ENCODE data around the gene SLC9C1.

SLC9C1 gene

GRCh38 chr3:112307557-112307956, 13.5 kb upstream of the SLC9C1 start:
- H3K9ac ChIP-seq (ENCODE audit: low read depth in 1 of 2, low read length in 2 of 2): no peak overlapping the region
- no peaks in the 10 kb centered on the region for H3K9me3 ChIP-seq (ENCODE audit: control insufficient read depth in 2 of 2, low read length in 2 of 2)
- H3K27ac ChIP-seq (ENCODE audit: low read depth in 2 of 2, low read length in 2 of 2): no peak overlapping the region
- no peaks in the 10 kb centered on the region for H3K27me3 ChIP-seq (ENCODE audit: control insufficient read depth in 2 of 2, insufficient read depth in 2 of 2, low read length in 2 of 2)
- H3K4me1 ChIP-seq (ENCODE audit: control insufficient read depth in 2 of 2, insufficient read depth in 2 of 2, low read length in 2 of 2): peaks cover 7 to 12% of the 10 kb centered on the region in 2 donors
- no peaks in the 10 kb centered on the region for H3K36me3 ChIP-seq (ENCODE audit: control insufficient read depth in 2 of 2, insufficient read depth in 2 of 2, low read length in 2 of 2)
- H3K4me3 ChIP-seq (ENCODE audit: low read length in 2 of 2): no peak overlapping the region

GRCh38 chr3:112306825-112307224, 12.8 kb upstream of the SLC9C1 start:
- no peak overlapping the region for H3K27ac ChIP-seq (ENCODE audit: low read depth in 2 of 2, low read length in 2 of 2)
- H3K9me3 ChIP-seq (ENCODE audit: control insufficient read depth in 2 of 2, low read length in 2 of 2): no peaks in the 10 kb centered on the region
- peaks cover 7 to 12% of the 10 kb centered on the region in 2 donors for H3K4me1 ChIP-seq (ENCODE audit: control insufficient read depth in 2 of 2, insufficient read depth in 2 of 2, low read length in 2 of 2)
- no peak overlapping the region for H3K9ac ChIP-seq (ENCODE audit: low read depth in 1 of 2, low read length in 2 of 2)
- no peak overlapping the region for H3K4me3 ChIP-seq (ENCODE audit: low read length in 2 of 2)
- no peaks in the 10 kb centered on the region for H3K36me3 ChIP-seq (ENCODE audit: control insufficient read depth in 2 of 2, insufficient read depth in 2 of 2, low read length in 2 of 2)
- H3K27me3 ChIP-seq (ENCODE audit: control insufficient read depth in 2 of 2, insufficient read depth in 2 of 2, low read length in 2 of 2): no peaks in the 10 kb centered on the region

GRCh38 chr3:112304611-112305010, 10.6 kb upstream of the SLC9C1 start:
- Histone ChIP-seq H3K4me1 (ENCODE audit: control insufficient read depth in 2 of 2, insufficient read depth in 2 of 2, low read length in 2 of 2) (peaks cover 7 to 12% of the 10 kb centered on the region in 2 donors), H3K9me3 (ENCODE audit: control insufficient read depth in 2 of 2, low read length in 2 of 2) (no peaks in the 10 kb centered on the region), H3K9ac (ENCODE audit: low read depth in 1 of 2, low read length in 2 of 2) (no peak overlapping the region), H3K27ac (ENCODE audit: low read depth in 2 of 2, low read length in 2 of 2) (no peak overlapping the region), H3K36me3 (ENCODE audit: control insufficient read depth in 2 of 2, insufficient read depth in 2 of 2, low read length in 2 of 2) (no peaks in the 10 kb centered on the region), H3K27me3 (ENCODE audit: control insufficient read depth in 2 of 2, insufficient read depth in 2 of 2, low read length in 2 of 2) (no peaks in the 10 kb centered on the region), H3K4me3 (ENCODE audit: low read length in 2 of 2) (no peak overlapping the region)

- Histone ChIP-seq H3K4me3 (ENCODE audit: low read length in 2 of 2) (peak overlapping the region; percentile 55 to 78), H3K27ac (ENCODE audit: low read depth in 2 of 2, low read length in 2 of 2) (no peak overlapping the region), H3K9ac (ENCODE audit: low read depth in 1 of 2, low read length in 2 of 2) (peak overlapping the region; percentile 19 to 32), H3K9me3 (ENCODE audit: control insufficient read depth in 2 of 2, low read length in 2 of 2) (no peaks in the 10 kb centered on the region), H3K4me1 (ENCODE audit: control insufficient read depth in 2 of 2, insufficient read depth in 2 of 2, low read length in 2 of 2) (peaks cover 7 to 12% of the 10 kb centered on the region in 2 donors), H3K36me3 (ENCODE audit: control insufficient read depth in 2 of 2, insufficient read depth in 2 of 2, low read length in 2 of 2) (no peaks in the 10 kb centered on the region), H3K27me3 (ENCODE audit: control insufficient read depth in 2 of 2, insufficient read depth in 2 of 2, low read length in 2 of 2) (no peaks in the 10 kb centered on the region)
Measured at GRCh38 chr3:112303764-112304325, 9.8 kb upstream of the SLC9C1 start.

DNA sequence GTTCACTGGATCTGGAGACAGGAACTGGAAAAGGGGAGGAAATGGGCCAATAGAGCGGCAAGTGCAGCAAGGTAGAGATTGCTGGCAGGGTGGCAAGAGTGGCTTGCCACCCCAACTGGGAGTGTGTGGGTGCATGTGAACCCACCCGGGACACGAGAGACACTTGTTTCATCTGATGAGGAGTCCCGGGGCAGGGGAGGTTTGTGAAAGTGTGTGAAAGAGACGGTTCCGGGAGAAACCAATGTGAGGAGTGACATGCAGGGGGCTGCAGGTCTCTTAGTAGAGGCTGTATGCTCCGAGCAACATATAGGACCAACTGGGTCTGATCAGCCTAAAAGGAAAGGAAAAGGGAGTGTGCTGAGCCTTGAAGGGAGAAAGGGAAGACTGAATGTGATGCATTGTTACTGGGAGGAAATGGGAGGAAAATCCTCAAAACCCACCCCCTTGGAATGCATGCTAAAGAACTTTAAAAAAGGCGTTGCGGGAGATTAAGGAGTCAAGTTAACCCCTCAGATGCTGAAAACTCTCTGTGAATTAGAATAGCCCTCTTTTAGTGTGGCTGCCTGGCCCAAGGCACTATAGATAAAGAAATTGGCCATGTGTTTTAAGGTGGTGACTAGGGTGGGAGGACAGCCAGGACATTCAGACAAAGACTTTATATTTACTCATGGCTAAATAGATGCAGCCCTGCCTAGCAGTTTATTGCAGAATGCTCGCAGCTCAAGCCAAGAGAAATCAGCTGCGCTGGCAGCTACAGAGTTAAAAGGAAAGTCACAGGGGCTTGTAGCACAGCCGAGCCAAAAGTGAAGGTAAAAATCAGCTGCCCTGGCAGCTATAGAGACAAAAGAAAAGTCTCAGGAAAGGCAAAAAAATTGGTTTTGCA, 9.1 kb upstream of the SLC9C1 start:
- Histone ChIP-seq H3K9me3 (ENCODE audit: control insufficient read depth in 2 of 2, low read length in 2 of 2) (no peaks in the 10 kb centered on the region), H3K4me3 (ENCODE audit: low read length in 2 of 2) (peak overlapping the region; percentile 55 to 78), H3K4me1 (ENCODE audit: control insufficient read depth in 2 of 2, insufficient read depth in 2 of 2, low read length in 2 of 2) (peaks cover 7 to 12% of the 10 kb centered on the region in 2 donors), H3K36me3 (ENCODE audit: control insufficient read depth in 2 of 2, insufficient read depth in 2 of 2, low read length in 2 of 2) (no peaks in the 10 kb centered on the region), H3K9ac (ENCODE audit: low read depth in 1 of 2, low read length in 2 of 2) (peak overlapping the region; percentile 19 to 32), H3K27ac (ENCODE audit: low read depth in 2 of 2, low read length in 2 of 2) (no peak overlapping the region), H3K27me3 (ENCODE audit: control insufficient read depth in 2 of 2, insufficient read depth in 2 of 2, low read length in 2 of 2) (no peaks in the 10 kb centered on the region)

GRCh38 chr3:112302150-112302830, 8.3 kb upstream of the SLC9C1 start:
- Histone ChIP-seq H3K36me3 (ENCODE audit: control insufficient read depth in 2 of 2, insufficient read depth in 2 of 2, low read length in 2 of 2) (no peaks in the 10 kb centered on the region), H3K9me3 (ENCODE audit: control insufficient read depth in 2 of 2, low read length in 2 of 2) (no peaks in the 10 kb centered on the region), H3K9ac (ENCODE audit: low read depth in 1 of 2, low read length in 2 of 2) (no peak overlapping the region), H3K27ac (ENCODE audit: low read depth in 2 of 2, low read length in 2 of 2) (no peak overlapping the region), H3K4me1 (ENCODE audit: control insufficient read depth in 2 of 2, insufficient read depth in 2 of 2, low read length in 2 of 2) (peaks cover 7 to 12% of the 10 kb centered on the region in 2 donors), H3K27me3 (ENCODE audit: control insufficient read depth in 2 of 2, insufficient read depth in 2 of 2, low read length in 2 of 2) (no peaks in the 10 kb centered on the region), H3K4me3 (ENCODE audit: low read length in 2 of 2) (peak overlapping the region in 1 of 2 donors; percentile 78)

- H3K27me3 ChIP-seq (ENCODE audit: control insufficient read depth in 2 of 2, insufficient read depth in 2 of 2, low read length in 2 of 2): no peaks in the 10 kb centered on the region
- H3K9ac ChIP-seq (ENCODE audit: low read depth in 1 of 2, low read length in 2 of 2): no peak overlapping the region
Measured at GRCh38 chr3:112298781-112299180, 4.8 kb upstream of the SLC9C1 start.

DNA sequence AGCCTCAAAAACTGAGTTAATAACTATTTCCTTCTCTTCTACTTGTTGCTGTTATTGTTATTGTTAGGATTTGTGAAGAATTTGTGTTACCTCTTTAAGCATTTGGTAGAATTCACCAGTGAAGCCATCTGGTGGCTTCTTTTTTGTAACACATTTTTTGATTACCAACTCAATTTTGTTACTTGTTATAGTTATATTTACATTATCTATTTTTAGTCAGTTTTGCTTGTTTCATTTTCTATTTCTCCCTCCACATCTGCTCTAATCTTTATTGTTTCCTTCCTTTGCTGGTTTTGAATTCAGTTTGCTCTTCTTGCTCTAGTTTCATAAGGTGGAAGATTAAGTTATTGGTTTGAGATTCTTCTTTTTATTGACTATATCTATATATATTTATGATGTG, 3.7 kb upstream of the SLC9C1 start:
- Histone ChIP-seq H3K27me3 (ENCODE audit: control insufficient read depth in 2 of 2, insufficient read depth in 2 of 2, low read length in 2 of 2) (no peaks in the 10 kb centered on the region), H3K9me3 (ENCODE audit: control insufficient read depth in 2 of 2, low read length in 2 of 2) (no peaks in the 10 kb centered on the region), H3K4me3 (ENCODE audit: low read length in 2 of 2) (no peak overlapping the region), H3K36me3 (ENCODE audit: control insufficient read depth in 2 of 2, insufficient read depth in 2 of 2, low read length in 2 of 2) (no peaks in the 10 kb centered on the region), H3K9ac (ENCODE audit: low read depth in 1 of 2, low read length in 2 of 2) (no peak overlapping the region), H3K4me1 (ENCODE audit: control insufficient read depth in 2 of 2, insufficient read depth in 2 of 2, low read length in 2 of 2) (no peaks in the 10 kb centered on the region), H3K27ac (ENCODE audit: low read depth in 2 of 2, low read length in 2 of 2) (no peak overlapping the region)

More at GRCh38 chr3:112298781-112299180, 4.8 kb upstream of the SLC9C1 start:
- Histone ChIP-seq H3K4me3 (ENCODE audit: low read length in 2 of 2) (no peak overlapping the region), H3K27ac (ENCODE audit: low read depth in 2 of 2, low read length in 2 of 2) (no peak overlapping the region), H3K9me3 (ENCODE audit: control insufficient read depth in 2 of 2, low read length in 2 of 2) (no peaks in the 10 kb centered on the region), H3K36me3 (ENCODE audit: control insufficient read depth in 2 of 2, insufficient read depth in 2 of 2, low read length in 2 of 2) (no peaks in the 10 kb centered on the region), H3K4me1 (ENCODE audit: control insufficient read depth in 2 of 2, insufficient read depth in 2 of 2, low read length in 2 of 2) (peaks cover 4 to 9% of the 10 kb centered on the region in 2 donors)

DNA sequence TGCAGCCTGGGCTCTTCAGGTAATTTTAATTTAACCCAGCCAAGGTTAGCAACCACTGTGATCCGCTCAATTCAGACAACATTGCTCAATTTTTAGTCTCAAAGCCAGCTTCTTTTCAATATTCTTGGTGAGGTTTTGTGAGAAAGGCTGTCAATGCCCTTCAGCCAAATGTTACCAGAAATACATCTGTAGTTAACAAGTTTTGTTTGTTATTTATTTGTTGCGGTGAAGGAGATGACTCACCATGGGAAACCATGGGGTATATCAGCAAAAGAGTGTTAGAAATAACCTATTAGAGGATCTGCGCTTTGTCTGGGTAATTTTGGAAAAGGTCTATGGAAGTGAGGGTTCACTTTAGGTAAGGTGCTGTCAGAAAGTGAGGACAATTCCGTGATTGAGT, 5.0 kb downstream of the SLC9C1 start:
- Histone ChIP-seq H3K9ac (ENCODE audit: low read depth in 1 of 2, low read length in 2 of 2) (no peak overlapping the region), H3K36me3 (ENCODE audit: control insufficient read depth in 2 of 2, insufficient read depth in 2 of 2, low read length in 2 of 2) (no peaks in the 10 kb centered on the region), H3K4me3 (ENCODE audit: low read length in 2 of 2) (no peak overlapping the region), H3K9me3 (ENCODE audit: control insufficient read depth in 2 of 2, low read length in 2 of 2) (no peaks in the 10 kb centered on the region), H3K4me1 (ENCODE audit: control insufficient read depth in 2 of 2, insufficient read depth in 2 of 2, low read length in 2 of 2) (no peaks in the 10 kb centered on the region), H3K27me3 (ENCODE audit: control insufficient read depth in 2 of 2, insufficient read depth in 2 of 2, low read length in 2 of 2) (no peaks in the 10 kb centered on the region), H3K27ac (ENCODE audit: low read depth in 2 of 2, low read length in 2 of 2) (no peak overlapping the region)

- H3K27ac ChIP-seq (ENCODE audit: low read depth in 2 of 2, low read length in 2 of 2): no peak overlapping the region
- no peak overlapping the region for H3K4me3 ChIP-seq (ENCODE audit: low read length in 2 of 2)
- no peaks in the 10 kb centered on the region for H3K9me3 ChIP-seq (ENCODE audit: control insufficient read depth in 2 of 2, low read length in 2 of 2)
- H3K9ac ChIP-seq (ENCODE audit: low read depth in 1 of 2, low read length in 2 of 2): no peak overlapping the region
- H3K36me3 ChIP-seq (ENCODE audit: control insufficient read depth in 2 of 2, insufficient read depth in 2 of 2, low read length in 2 of 2): no peaks in the 10 kb centered on the region
- no peaks in the 10 kb centered on the region for H3K27me3 ChIP-seq (ENCODE audit: control insufficient read depth in 2 of 2, insufficient read depth in 2 of 2, low read length in 2 of 2)
- no peaks in the 10 kb centered on the region for H3K4me1 ChIP-seq (ENCODE audit: control insufficient read depth in 2 of 2, insufficient read depth in 2 of 2, low read length in 2 of 2)
Measured at GRCh38 chr3:112280266-112280665, 13.8 kb downstream of the SLC9C1 start.

Data from mucosa of rectum (tissue), 2 donors.